Suppressor macrophage treated with lipopolysaccharide for 1 hour (primary cell): Measurements from ENCODE around the gene MYOC.
"Not testable (repeated sequence)": the region's sequence is repeated elsewhere in the genome, so short reads cannot be mapped to it uniquely, and the experiment has no call there.

Experiments used
- DNase-seq, 3 donors: peaks; one replicate each; pipeline ENCODE4 v3.0.0-alpha.2; 2020 to 2022

Gene MYOC

GRCh38 chr1:171652234-171652822 is at the start of gene MYOC:
Gene MYOC, minus strand, starts transcription at chr1:171652688. Its CDS starts 77 bp downstream, at chr1:171652611.
- DNase-seq: no peak

GRCh38 chr1:171699531-171699930 is 47.0 kb upstream of the MYOC start:
- DNase-seq: no peak

GRCh38 chr1:171695772-171696171 is 43.3 kb upstream of the MYOC start:
- DNase-seq: not testable (repeated sequence)

- DNase-seq: not testable (repeated sequence)
These were observed 41.1 kb upstream of the MYOC start for GRCh38 chr1:171693541-171693940.

GRCh38 chr1:171683870-171684269 is 31.4 kb upstream of the MYOC start:
- DNase-seq: no peak

GRCh38 chr1:171680339-171680738 is 27.9 kb upstream of the MYOC start:
- no peak for DNase-seq

GRCh38 chr1:171676823-171677222 is 24.3 kb upstream of the MYOC start:
- no peak for DNase-seq

- DNase-seq: no peak
These were observed 22.2 kb upstream of the MYOC start for GRCh38 chr1:171674431-171675405.

- no peak for DNase-seq
These were observed 18.3 kb upstream of the MYOC start for GRCh38 chr1:171670739-171671138.

- DNase-seq: no peak
These were observed 15.9 kb upstream of the MYOC start for GRCh38 chr1:171668372-171668771.

- no peak for DNase-seq
These were observed 13.8 kb upstream of the MYOC start for GRCh38 chr1:171666114-171666769.

GRCh38 chr1:171664976-171665375 is 12.5 kb upstream of the MYOC start:
- no peak for DNase-seq

- DNase-seq: no peak
These were observed 11.5 kb upstream of the MYOC start for GRCh38 chr1:171663854-171664575.

- no peak for DNase-seq
These were observed 10.8 kb upstream of the MYOC start for GRCh38 chr1:171663036-171663853.

- no peak for DNase-seq
These were observed 8.7 kb upstream of the MYOC start for GRCh38 chr1:171661076-171661650.

- not testable (repeated sequence) for DNase-seq
These were observed 3.7 kb upstream of the MYOC start for GRCh38 chr1:171656206-171656605.

- no peak for DNase-seq
These were observed 3.2 kb upstream of the MYOC start for GRCh38 chr1:171655746-171656116.

- peak; percentile 57 to 86 (median 67) for DNase-seq
These were observed 2.7 kb upstream of the MYOC start for GRCh38 chr1:171654942-171655745.

- DNase-seq: no peak
These were observed 1.9 kb upstream of the MYOC start for GRCh38 chr1:171654201-171654941.

GRCh38 chr1:171653796-171654195 is 1.3 kb upstream of the MYOC start:
- DNase-seq: no peak
